HepG2 (cell line): ENCODE measurements around the gene CTDP1. TPM values are rescaled to one million over a fixed set of nuclear protein-coding genes. Genes with fewer than 3 reads are reported as not detected.

Source experiments
- BCL6 ChIP-seq: IDR thresholded peaks from 2 replicates; pipeline ENCODE4 v1.6.1; 2016; ENCODE audit warnings: missing genetic modification reagents, missing compliant biosample characterization
- FOXO1 ChIP-seq: sonication (generic); formaldehyde crosslinking; IDR thresholded peaks from 2 replicates; pipeline ENCODE4 v1.4.0; 2020; ENCODE audit warnings: missing genetic modification reagents
- ISL2 ChIP-seq: sonication (generic); formaldehyde crosslinking; IDR thresholded peaks from 2 replicates; pipeline ENCODE4 v1.5.0; 2020; ENCODE audit warnings: missing genetic modification reagents
- KLF15 ChIP-seq: sonication (generic); formaldehyde crosslinking; IDR thresholded peaks from 2 replicates; pipeline ENCODE4 v1.8.1; 2023; ENCODE audit warnings: borderline replicate concordance, mild to moderate bottlenecking, inconsistent platforms, missing genetic modification reagents, mixed read lengths
- MBD4 ChIP-seq: IDR thresholded peaks from 2 replicates; pipeline ENCODE4 v1.6.1; 2012; ENCODE audit warnings: low read length, inconsistent platforms, borderline replicate concordance
- MBNL3 ChIP-seq: fragments of 250-450 bp; sonication (Bioruptor Pico); conservative IDR thresholded peaks from 2 replicates; pipeline ENCODE4 v1.8.0; 2022; ENCODE audit warnings: mild to moderate bottlenecking, inconsistent platforms
- MIER3 ChIP-seq: IDR thresholded peaks from 2 replicates; pipeline ENCODE4 v1.6.1; 2016; ENCODE audit warnings: missing compliant biosample characterization, borderline replicate concordance
- NR2F6 ChIP-seq, 2 experiments: IDR thresholded peaks; 2 replicates each; pipeline ENCODE4 v1.6.1; 2016; ENCODE audit warnings: antibody characterized with exemption in 1 of 2, mild to moderate bottlenecking in 1 of 2
- REXO4 ChIP-seq: sonication (generic); formaldehyde crosslinking; IDR thresholded peaks from 2 replicates; pipeline ENCODE4 v1.8.0; 2022; ENCODE audit warnings: missing genetic modification reagents, mild to moderate bottlenecking, borderline replicate concordance
- RORA ChIP-seq: sonication (generic); formaldehyde crosslinking; IDR thresholded peaks from 2 replicates; pipeline ENCODE4 v1.5.0; 2020; ENCODE audit warnings: mild to moderate bottlenecking, missing genetic modification reagents, moderate library complexity
- ZMYM2 ChIP-seq: sonication (generic); formaldehyde crosslinking; IDR thresholded peaks from 2 replicates; pipeline ENCODE4 v1.8.0; 2022; ENCODE audit warnings: mild to moderate bottlenecking, missing genetic modification reagents
- ZNF143 ChIP-seq: sonication (generic); formaldehyde crosslinking; IDR thresholded peaks from 2 replicates; pipeline ENCODE4 v1.4.0; 2020; ENCODE audit warnings: missing genetic modification reagents
- ZNF235 ChIP-seq: sonication (generic); formaldehyde crosslinking; IDR thresholded peaks from 2 replicates; pipeline ENCODE4 v1.8.1; 2023; ENCODE audit warnings: mild to moderate bottlenecking, missing genetic modification reagents, borderline replicate concordance
- ZNF256 ChIP-seq: sonication (generic); formaldehyde crosslinking; conservative IDR thresholded peaks from 2 replicates; pipeline ENCODE4 v1.4.0; 2020; ENCODE audit warnings: missing genetic modification reagents
- ZNF282 ChIP-seq: fragments of 450-650 bp; IDR thresholded peaks from 2 replicates; pipeline ENCODE4 v1.6.1; 2018; ENCODE audit not compliant: partially characterized antibody
- ZNF451 ChIP-seq: sonication (generic); formaldehyde crosslinking; IDR thresholded peaks from 2 replicates; pipeline ENCODE4 v1.5.0; 2020; ENCODE audit warnings: mild to moderate bottlenecking, missing genetic modification reagents
- ZNF496 ChIP-seq: sonication (generic); formaldehyde crosslinking; IDR thresholded peaks from 2 replicates; pipeline ENCODE4 v1.8.1; 2023; ENCODE audit warnings: mild to moderate bottlenecking, moderate library complexity, missing genetic modification reagents; ENCODE audit not compliant: insufficient replicate concordance
- ZNF614 ChIP-seq: IDR thresholded peaks from 2 replicates; pipeline ENCODE4 v1.6.1; 2018; ENCODE audit warnings: missing biosample characterization, missing genetic modification reagents, inconsistent platforms, borderline replicate concordance
- ZNF790 ChIP-seq: sonication (generic); formaldehyde crosslinking; IDR thresholded peaks from 2 replicates; pipeline ENCODE4 v1.8.0; 2022; ENCODE audit warnings: missing genetic modification reagents, mild to moderate bottlenecking, borderline replicate concordance
- polyA plus RNA-seq, 8 experiments: library from polyadenylated mRNA; depleted of rRNA in 3 of 8; stranded (reverse) in 7 of 8; unstranded in 1 of 8; fragments of >200 nt; fragmentation: Illumina TruSeq in 4 of 8; extraction: Trizol in 4 of 8; gene quantifications; 2 replicates each; pipeline versions ENCODE4 v1.2.1 to v1.2.3, GENCODE V29; 2011 to 2016; ENCODE audit warnings: low read depth in 4 of 8, missing spikeins in 1 of 8, mixed read lengths in 1 of 8; ENCODE audit not compliant: insufficient read depth in 1 of 8
- total RNA-seq, 5 experiments: library from RNA; depleted of rRNA; stranded (reverse); fragments of >200 nt; fragmentation: Illumina TruSeq; extraction: Trizol; gene quantifications; 2 replicates each; pipeline ENCODE4 v1.2.3, GENCODE V29; 2016; ENCODE audit warnings: low read depth in 1 of 5
- TF ChIP-seq, protein P1 (sequence below): sonication (generic); formaldehyde crosslinking; IDR thresholded peaks from 2 replicates; pipeline ENCODE4 v1.4.0; 2020; ENCODE audit warnings: missing genetic modification reagents
- TF ChIP-seq, protein P2 (sequence below): sonication (generic); formaldehyde crosslinking; IDR thresholded peaks from 2 replicates; pipeline ENCODE4 v1.8.0; 2022; ENCODE audit warnings: low read depth, missing genetic modification reagents
- TF ChIP-seq, protein P3 (sequence below): IDR thresholded peaks from 2 replicates; pipeline ENCODE4 v1.6.1; 2016
- TF ChIP-seq, protein P4 (sequence below): sonication (generic); formaldehyde crosslinking; IDR thresholded peaks from 2 replicates; pipeline ENCODE4 v1.5.0; 2020; ENCODE audit warnings: missing genetic modification reagents, mild to moderate bottlenecking, borderline replicate concordance

The CTDP1 gene
- total and polyA plus RNA-seq, 2 of the 13 experiments (the other 11 are each of a cell fraction or from before 2014, with no cell fraction given), result 6.9 to 11.0 TPM

DNA sequence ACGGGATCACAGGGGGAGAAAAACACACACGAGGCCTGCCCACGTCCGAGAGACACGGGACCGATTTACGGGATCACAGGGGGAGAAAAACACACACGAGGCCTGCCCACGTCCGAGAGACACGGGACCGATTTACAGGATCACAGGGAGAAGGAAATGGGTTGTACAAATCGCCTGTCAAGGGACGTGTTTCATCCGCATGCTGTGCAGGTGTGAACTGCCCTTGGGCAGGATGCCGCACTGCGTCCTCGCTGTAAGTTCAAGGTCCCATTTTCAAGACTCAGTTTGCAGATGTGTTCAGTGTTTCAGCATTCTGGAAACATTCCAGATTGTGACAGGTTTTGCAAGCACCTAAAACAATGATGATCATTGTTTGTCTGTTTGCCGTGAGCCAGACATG is 115.8 kb downstream of the CTDP1 start (continued):
- TF ChIP-seq, protein P1, sequence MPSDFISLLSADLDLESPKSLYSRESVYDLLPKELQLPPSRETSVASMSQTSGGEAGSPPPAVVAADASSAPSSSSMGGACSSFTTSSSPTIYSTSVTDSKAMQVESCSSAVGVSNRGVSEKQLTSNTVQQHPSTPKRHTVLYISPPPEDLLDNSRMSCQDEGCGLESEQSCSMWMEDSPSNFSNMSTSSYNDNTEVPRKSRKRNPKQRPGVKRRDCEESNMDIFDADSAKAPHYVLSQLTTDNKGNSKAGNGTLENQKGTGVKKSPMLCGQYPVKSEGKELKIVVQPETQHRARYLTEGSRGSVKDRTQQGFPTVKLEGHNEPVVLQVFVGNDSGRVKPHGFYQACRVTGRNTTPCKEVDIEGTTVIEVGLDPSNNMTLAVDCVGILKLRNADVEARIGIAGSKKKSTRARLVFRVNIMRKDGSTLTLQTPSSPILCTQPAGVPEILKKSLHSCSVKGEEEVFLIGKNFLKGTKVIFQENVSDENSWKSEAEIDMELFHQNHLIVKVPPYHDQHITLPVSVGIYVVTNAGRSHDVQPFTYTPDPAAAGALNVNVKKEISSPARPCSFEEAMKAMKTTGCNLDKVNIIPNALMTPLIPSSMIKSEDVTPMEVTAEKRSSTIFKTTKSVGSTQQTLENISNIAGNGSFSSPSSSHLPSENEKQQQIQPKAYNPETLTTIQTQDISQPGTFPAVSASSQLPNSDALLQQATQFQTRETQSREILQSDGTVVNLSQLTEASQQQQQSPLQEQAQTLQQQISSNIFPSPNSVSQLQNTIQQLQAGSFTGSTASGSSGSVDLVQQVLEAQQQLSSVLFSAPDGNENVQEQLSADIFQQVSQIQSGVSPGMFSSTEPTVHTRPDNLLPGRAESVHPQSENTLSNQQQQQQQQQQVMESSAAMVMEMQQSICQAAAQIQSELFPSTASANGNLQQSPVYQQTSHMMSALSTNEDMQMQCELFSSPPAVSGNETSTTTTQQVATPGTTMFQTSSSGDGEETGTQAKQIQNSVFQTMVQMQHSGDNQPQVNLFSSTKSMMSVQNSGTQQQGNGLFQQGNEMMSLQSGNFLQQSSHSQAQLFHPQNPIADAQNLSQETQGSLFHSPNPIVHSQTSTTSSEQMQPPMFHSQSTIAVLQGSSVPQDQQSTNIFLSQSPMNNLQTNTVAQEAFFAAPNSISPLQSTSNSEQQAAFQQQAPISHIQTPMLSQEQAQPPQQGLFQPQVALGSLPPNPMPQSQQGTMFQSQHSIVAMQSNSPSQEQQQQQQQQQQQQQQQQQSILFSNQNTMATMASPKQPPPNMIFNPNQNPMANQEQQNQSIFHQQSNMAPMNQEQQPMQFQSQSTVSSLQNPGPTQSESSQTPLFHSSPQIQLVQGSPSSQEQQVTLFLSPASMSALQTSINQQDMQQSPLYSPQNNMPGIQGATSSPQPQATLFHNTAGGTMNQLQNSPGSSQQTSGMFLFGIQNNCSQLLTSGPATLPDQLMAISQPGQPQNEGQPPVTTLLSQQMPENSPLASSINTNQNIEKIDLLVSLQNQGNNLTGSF (CRISPR knock-in tag), result no peak
- 0 out of 2 replicates have a peak, but pooled peaks have one; percentile 31 for TF ChIP-seq ZNF614 (CRISPR knock-in tag)
- TF ChIP-seq ZNF451 (CRISPR knock-in tag), result no peak
- TF ChIP-seq ZNF143 (CRISPR knock-in tag), result no peak
- TF ChIP-seq, protein P2, sequence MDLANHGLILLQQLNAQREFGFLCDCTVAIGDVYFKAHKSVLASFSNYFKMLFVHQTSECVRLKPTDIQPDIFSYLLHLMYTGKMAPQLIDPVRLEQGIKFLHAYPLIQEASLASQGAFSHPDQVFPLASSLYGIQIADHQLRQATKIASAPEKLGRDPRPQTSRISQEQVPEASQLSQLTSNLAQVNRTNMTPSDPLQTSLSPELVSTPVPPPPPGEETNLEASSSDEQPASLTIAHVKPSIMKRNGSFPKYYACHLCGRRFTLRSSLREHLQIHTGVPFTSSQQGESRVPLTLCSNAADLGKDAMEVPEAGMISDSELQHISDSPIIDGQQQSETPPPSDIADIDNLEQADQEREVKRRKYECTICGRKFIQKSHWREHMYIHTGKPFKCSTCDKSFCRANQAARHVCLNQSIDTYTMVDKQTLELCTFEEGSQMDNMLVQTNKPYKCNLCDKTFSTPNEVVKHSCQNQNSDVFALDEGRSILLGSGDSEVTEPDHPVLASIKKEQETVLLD (CRISPR knock-in tag), result no peak
- no peak; the same call in none of the 2 replicates for TF ChIP-seq ZMYM2 (CRISPR knock-in tag)
- peak; percentile 58; the same call in 1 of the 2 replicates for TF ChIP-seq BCL6
- no peak for TF ChIP-seq ZNF282
- no peak for TF ChIP-seq ZNF496 (CRISPR knock-in tag)
- no peak for TF ChIP-seq ISL2 (CRISPR knock-in tag)
- TF ChIP-seq FOXO1 (CRISPR knock-in tag), result no peak
- no peak for TF ChIP-seq ZNF256 (CRISPR knock-in tag)
- TF ChIP-seq, protein P3, sequence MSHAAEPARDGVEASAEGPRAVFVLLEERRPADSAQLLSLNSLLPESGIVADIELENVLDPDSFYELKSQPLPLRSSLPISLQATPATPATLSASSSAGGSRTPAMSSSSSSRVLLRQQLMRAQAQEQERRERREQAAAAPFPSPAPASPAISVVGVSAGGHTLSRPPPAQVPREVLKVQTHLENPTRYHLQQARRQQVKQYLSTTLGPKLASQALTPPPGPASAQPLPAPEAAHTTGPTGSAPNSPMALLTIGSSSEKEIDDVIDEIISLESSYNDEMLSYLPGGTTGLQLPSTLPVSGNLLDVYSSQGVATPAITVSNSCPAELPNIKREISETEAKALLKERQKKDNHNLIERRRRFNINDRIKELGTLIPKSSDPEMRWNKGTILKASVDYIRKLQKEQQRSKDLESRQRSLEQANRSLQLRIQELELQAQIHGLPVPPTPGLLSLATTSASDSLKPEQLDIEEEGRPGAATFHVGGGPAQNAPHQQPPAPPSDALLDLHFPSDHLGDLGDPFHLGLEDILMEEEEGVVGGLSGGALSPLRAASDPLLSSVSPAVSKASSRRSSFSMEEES (CRISPR knock-in tag), result peak; percentile 74
- TF ChIP-seq KLF15, result no peak
- no peak for TF ChIP-seq MBD4
- peak; percentile 72; the same call in 1 of the 2 replicates for TF ChIP-seq MIER3 (CRISPR knock-in tag)
- TF ChIP-seq, protein P4, sequence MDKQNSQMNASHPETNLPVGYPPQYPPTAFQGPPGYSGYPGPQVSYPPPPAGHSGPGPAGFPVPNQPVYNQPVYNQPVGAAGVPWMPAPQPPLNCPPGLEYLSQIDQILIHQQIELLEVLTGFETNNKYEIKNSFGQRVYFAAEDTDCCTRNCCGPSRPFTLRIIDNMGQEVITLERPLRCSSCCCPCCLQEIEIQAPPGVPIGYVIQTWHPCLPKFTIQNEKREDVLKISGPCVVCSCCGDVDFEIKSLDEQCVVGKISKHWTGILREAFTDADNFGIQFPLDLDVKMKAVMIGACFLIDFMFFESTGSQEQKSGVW (CRISPR knock-in tag), result no peak
- TF ChIP-seq NR2F6 (IDR thresholded peaks at IDR 0.05), result no peak
- peak; percentile 71 for TF ChIP-seq NR2F6 (CRISPR knock-in tag; IDR thresholded peaks at IDR 0.05)
- no peak for TF ChIP-seq RORA (CRISPR knock-in tag)
- TF ChIP-seq REXO4, result 0 out of 2 replicates have a peak, but pooled peaks have one; percentile 59
- TF ChIP-seq ZNF235 (CRISPR knock-in tag), result no peak
- no peak for TF ChIP-seq ZNF790 (CRISPR knock-in tag)
- TF ChIP-seq MBNL3 (CRISPR knock-in tag), result no peak
